GM18861 (cell line): ENCODE results near the gene EMILIN2.

ENCODE experiments used
- ATAC-seq: cut with Tn5 transposase; IDR thresholded peaks from one replicate; pipeline ENCODE4 v1.9.1; 2021; ENCODE audit not compliant: unreplicated experiment

The EMILIN2 gene

GRCh38 chr18:2948038-2948437 is 101.2 kb downstream of the EMILIN2 start:
- ATAC-seq: no peak

- no peak for ATAC-seq
Observed at GRCh38 chr18:2952605-2953004, 105.8 kb downstream of the EMILIN2 start.

- ATAC-seq: no peak
Observed at GRCh38 chr18:2953935-2954653, 107.3 kb downstream of the EMILIN2 start.

GRCh38 chr18:2954869-2955645 is 108.3 kb downstream of the EMILIN2 start:
- ATAC-seq: no peak

- ATAC-seq: no peak
Observed at GRCh38 chr18:2956056-2956455, 109.2 kb downstream of the EMILIN2 start.

GRCh38 chr18:2958819-2959298 is 112.1 kb downstream of the EMILIN2 start:
- peak; percentile 37 for ATAC-seq

- no peak for ATAC-seq
Observed at GRCh38 chr18:2959341-2959740, 112.5 kb downstream of the EMILIN2 start.

- no peak for ATAC-seq
Observed at GRCh38 chr18:2960983-2961696, 114.3 kb downstream of the EMILIN2 start.

- ATAC-seq: no peak
Observed at GRCh38 chr18:2961821-2962220, 115.0 kb downstream of the EMILIN2 start.

GRCh38 chr18:2963048-2963447 is 116.2 kb downstream of the EMILIN2 start:
- no peak for ATAC-seq

GRCh38 chr18:2964361-2965010 is 117.7 kb downstream of the EMILIN2 start:
- no peak for ATAC-seq
